Stomach (tissue), 4 donors: Measurements from ENCODE around the gene ZNF511.

ENCODE experiments used
- CTCF ChIP-seq, 7 experiments: fragments of 450-650 bp in 4 of 7; fragments of 200-600 bp in 3 of 7; sonication (generic) in 3 of 7; IDR thresholded peaks; one replicate each; pipeline ENCODE4 v1.5.1; 2016 to 2019; ENCODE audit warnings: antibody characterized with exemption in 7 of 7, control low read depth in 2 of 7, mild to moderate bottlenecking in 1 of 7
- EP300 ChIP-seq: sonication (generic); formaldehyde crosslinking; IDR thresholded peaks from one replicate; pipeline ENCODE4 v1.6.1; 2017; ENCODE audit warnings: antibody characterized with exemption
- POLR2A ChIP-seq, 4 donors: fragments of 450-650 bp; IDR thresholded peaks; one replicate each; pipeline ENCODE4 v1.6.1; 2016; ENCODE audit warnings: antibody characterized with exemption in 4 of 4, control low read depth in 2 of 4, mild to moderate bottlenecking in 1 of 4, moderate library complexity in 1 of 4

DNA sequence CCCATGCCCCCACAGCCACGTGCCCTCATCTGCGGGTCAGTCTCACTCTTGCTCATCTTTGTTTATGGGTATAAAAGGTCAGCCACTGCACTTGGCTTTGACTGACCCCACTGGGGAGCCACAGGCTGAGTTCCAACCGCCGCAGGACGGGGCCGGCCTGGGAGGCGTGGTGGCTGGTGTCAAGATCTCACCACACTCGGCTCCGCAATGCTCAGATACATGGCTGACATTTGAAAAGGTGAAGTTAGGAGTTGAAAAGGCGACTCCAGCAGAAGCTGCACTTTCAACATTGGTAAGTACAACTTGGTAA is 14.9 kb upstream of the ZNF511 start:
- TF ChIP-seq CTCF (IDR thresholded peaks at IDR 0.05) = no peak
- TF ChIP-seq EP300 = no peak
- no peak for TF ChIP-seq POLR2A (IDR thresholded peaks at IDR 0.05)
